Esophagus muscularis mucosa (tissue), 4 donors: Measurements from ENCODE around the gene POU2F1. TPM values are rescaled to one million over a fixed set of nuclear protein-coding genes. Genes with fewer than 3 reads are reported as not detected.

ENCODE experiments used
- DNase-seq: peaks from one replicate; pipeline ENCODE4 v3.0.0-alpha.2; 2017; ENCODE audit errors: extremely low spot score
- H3K27ac ChIP-seq, 4 donors: fragments of 200-600 bp; sonication (generic); replicated peaks in 1 of 4; 1 replicate in 3 of 4; 2 replicates in 1 of 4; pipeline ENCODE4 v1.5.1; 2016 to 2019; ENCODE audit warnings: mild to moderate bottlenecking in 1 of 4
- H3K27me3 ChIP-seq, 4 donors: fragments of 200-600 bp; sonication (generic); one replicate each; pipeline versions ENCODE4 v1.5.1 to v1.6.0; 2016 to 2019
- H3K36me3 ChIP-seq, 4 donors: fragments of 200-600 bp; sonication (generic); one replicate each; pipeline ENCODE4 v1.5.1; 2016 to 2019
- H3K4me1 ChIP-seq, 4 donors: fragments of 200-600 bp; sonication (generic); one replicate each; pipeline ENCODE4 v1.5.1; 2016 to 2019
- H3K4me3 ChIP-seq, 4 donors: fragments of 200-600 bp; sonication (generic); 1 replicate in 2 of 4; 2 replicates in 2 of 4; pipeline ENCODE4 v1.5.1; 2016 to 2019; ENCODE audit warnings: mild to moderate bottlenecking in 4 of 4, moderate library complexity in 1 of 4
- H3K9me3 ChIP-seq, 4 donors: fragments of 200-600 bp; sonication (generic); 1 replicate in 3 of 4; 2 replicates in 1 of 4; pipeline ENCODE4 v1.5.1; 2016 to 2019
- EP300 ChIP-seq: sonication (generic); formaldehyde crosslinking; IDR thresholded peaks from one replicate; pipeline ENCODE4 v1.6.1; 2017; ENCODE audit warnings: antibody characterized with exemption
- POLR2A ChIP-seq: fragments of 450-650 bp; IDR thresholded peaks from one replicate; pipeline ENCODE4 v1.6.1; 2017; ENCODE audit warnings: antibody characterized with exemption, moderate library complexity, mild to moderate bottlenecking, low read depth
- POLR2AphosphoS5 ChIP-seq, 2 donors: sonication (generic); formaldehyde crosslinking; IDR thresholded peaks; one replicate each; pipeline ENCODE4 v1.6.1; 2017; ENCODE audit warnings: antibody characterized with exemption in 2 of 2
- WGBS: methylation state at CpG from one replicate; pipeline ENCODE4 v1.1.5; 2018; 5-methylcytosine and 5-hydroxymethylcytosine counted together
- intact Hi-C: fragments of 100-400 bp; cut with DNase I; formaldehyde crosslinking; loops from one replicate; pipeline ENCODE4 v1.15.1; 2023
- total RNA-seq, 4 donors: library from RNA; depleted of rRNA; stranded (reverse); fragments of >200 nt; gene quantifications; one replicate each; pipeline versions ENCODE4 v1.1.0 to v1.2.1, GENCODE V29; 2016
- TF ChIP-seq, protein P1 (sequence below), 3 experiments: fragments of 200-600 bp in 2 of 3; fragments of 450-650 bp in 1 of 3; sonication (generic) in 2 of 3; IDR thresholded peaks; one replicate each; pipeline ENCODE4 v1.5.1; 2017 to 2019; ENCODE audit warnings: antibody characterized with exemption in 3 of 3, mild to moderate bottlenecking in 2 of 3, moderate library complexity in 1 of 3

POU2F1 gene
- total RNA-seq, 4 donors from 2014 or later: 7.3 to 13.4 (median 10.4) TPM

DNA sequence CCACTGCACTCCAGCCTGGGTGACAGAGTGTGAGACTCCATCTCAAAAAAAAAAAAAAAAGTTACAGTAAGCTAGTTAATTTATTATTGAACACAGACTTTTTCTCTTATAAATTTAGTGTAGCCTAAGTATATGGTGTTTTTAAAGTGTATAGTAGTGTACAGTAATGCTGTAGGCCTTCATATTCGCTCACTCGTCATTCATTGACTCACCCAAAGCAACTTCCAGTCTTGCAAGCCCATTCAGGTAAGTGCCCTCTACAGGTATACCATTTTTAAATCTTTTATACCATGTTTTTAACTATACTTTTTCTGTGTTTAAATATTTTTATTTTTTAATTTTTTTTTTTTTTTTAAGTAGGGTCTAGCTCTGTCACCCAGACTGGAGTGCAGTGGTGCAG, 12.1 kb downstream of the POU2F1 start:
- TF ChIP-seq POLR2A (no peak), POLR2AphosphoS5 (IDR thresholded peaks at IDR 0.05) (no peak), EP300 (no peak)
- TF ChIP-seq, protein P1, sequence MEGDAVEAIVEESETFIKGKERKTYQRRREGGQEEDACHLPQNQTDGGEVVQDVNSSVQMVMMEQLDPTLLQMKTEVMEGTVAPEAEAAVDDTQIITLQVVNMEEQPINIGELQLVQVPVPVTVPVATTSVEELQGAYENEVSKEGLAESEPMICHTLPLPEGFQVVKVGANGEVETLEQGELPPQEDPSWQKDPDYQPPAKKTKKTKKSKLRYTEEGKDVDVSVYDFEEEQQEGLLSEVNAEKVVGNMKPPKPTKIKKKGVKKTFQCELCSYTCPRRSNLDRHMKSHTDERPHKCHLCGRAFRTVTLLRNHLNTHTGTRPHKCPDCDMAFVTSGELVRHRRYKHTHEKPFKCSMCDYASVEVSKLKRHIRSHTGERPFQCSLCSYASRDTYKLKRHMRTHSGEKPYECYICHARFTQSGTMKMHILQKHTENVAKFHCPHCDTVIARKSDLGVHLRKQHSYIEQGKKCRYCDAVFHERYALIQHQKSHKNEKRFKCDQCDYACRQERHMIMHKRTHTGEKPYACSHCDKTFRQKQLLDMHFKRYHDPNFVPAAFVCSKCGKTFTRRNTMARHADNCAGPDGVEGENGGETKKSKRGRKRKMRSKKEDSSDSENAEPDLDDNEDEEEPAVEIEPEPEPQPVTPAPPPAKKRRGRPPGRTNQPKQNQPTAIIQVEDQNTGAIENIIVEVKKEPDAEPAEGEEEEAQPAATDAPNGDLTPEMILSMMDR (IDR thresholded peaks at IDR 0.05): no peak
- no peak overlapping the region for H3K27ac ChIP-seq
- no peak for DNase-seq
- 99% methylated on average over 2 of the region's 2 CpGs for WGBS
- H3K9me3 ChIP-seq: no peaks in the 10 kb centered on the region
- peaks cover 26 to 48% (median 38%) of the 10 kb centered on the region in 4 donors for H3K4me1 ChIP-seq
- intact Hi-C loops: no loop called here
- no peak overlapping the region for H3K4me3 ChIP-seq
- no peaks in the 10 kb centered on the region for H3K36me3 ChIP-seq
- no peaks in the 10 kb centered on the region for H3K27me3 ChIP-seq

DNA sequence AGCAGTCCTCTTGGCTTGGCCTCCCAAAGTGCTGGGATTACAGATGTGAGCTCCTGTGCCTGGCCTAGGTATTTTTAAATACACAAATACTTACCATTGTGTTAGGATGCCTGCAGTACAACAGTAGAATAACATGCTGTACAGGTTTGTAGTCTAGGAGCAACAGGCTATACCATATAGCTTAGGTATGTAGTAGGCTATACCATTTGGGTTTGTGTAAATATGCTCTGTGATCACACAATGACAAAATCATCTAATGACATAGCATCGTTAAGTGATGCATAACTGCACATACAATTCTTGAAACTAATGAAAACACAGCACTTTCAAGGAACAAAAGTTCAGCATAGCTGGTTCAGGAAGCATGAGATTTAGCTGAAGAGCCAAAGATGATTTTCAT, 12.7 kb downstream of the POU2F1 start:
- H3K27ac ChIP-seq: no peak overlapping the region
- H3K27me3 ChIP-seq: no peaks in the 10 kb centered on the region
- 69% methylated on average over 1 of the region's 1 CpG for WGBS
- TF ChIP-seq POLR2A (no peak), EP300 (no peak), POLR2AphosphoS5 (IDR thresholded peaks at IDR 0.05) (no peak)
- TF ChIP-seq, protein P1 (IDR thresholded peaks at IDR 0.05): no peak
- intact Hi-C loops: no loop called here
- peaks cover 26 to 43% (median 35%) of the 10 kb centered on the region in 4 donors for H3K4me1 ChIP-seq
- H3K36me3 ChIP-seq: no peaks in the 10 kb centered on the region
- no peaks in the 10 kb centered on the region for H3K9me3 ChIP-seq
- H3K4me3 ChIP-seq: no peak overlapping the region
- DNase-seq: no peak

DNA sequence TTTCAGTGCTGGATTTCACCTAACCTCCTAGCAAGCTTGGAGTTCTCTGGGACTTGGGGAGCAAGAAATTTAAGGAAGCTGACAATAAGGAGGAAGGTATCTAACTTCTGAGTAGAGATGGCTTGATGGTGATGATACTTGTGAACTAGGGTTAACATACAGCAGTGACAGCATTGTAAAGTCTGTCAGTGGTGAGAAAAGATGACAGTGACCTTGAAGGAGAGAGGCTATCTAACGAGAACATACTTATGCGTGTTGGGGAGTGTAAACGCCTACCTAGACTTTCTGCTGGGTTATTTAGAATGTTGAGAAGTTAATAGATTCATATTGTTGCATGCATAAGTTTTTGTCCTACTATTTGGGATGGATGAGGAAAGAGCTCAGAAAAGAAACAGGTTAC, 16.3 kb downstream of the POU2F1 start:
- 91% methylated on average over 3 of the region's 3 CpGs for WGBS
- no peaks in the 10 kb centered on the region for H3K9me3 ChIP-seq
- no peak overlapping the region for H3K27ac ChIP-seq
- intact Hi-C loops: no loop called here
- TF ChIP-seq, protein P1 (IDR thresholded peaks at IDR 0.05): no peak
- TF ChIP-seq EP300: no peak
- TF ChIP-seq POLR2A: no peak
- TF ChIP-seq POLR2AphosphoS5 (IDR thresholded peaks at IDR 0.05): no peak
- no peaks in the 10 kb centered on the region for H3K27me3 ChIP-seq
- H3K4me3 ChIP-seq: no peak overlapping the region
- no peak for DNase-seq
- H3K36me3 ChIP-seq: no peaks in the 10 kb centered on the region
- peaks cover 17 to 26% (median 25%) of the 10 kb centered on the region in 4 donors for H3K4me1 ChIP-seq

DNA sequence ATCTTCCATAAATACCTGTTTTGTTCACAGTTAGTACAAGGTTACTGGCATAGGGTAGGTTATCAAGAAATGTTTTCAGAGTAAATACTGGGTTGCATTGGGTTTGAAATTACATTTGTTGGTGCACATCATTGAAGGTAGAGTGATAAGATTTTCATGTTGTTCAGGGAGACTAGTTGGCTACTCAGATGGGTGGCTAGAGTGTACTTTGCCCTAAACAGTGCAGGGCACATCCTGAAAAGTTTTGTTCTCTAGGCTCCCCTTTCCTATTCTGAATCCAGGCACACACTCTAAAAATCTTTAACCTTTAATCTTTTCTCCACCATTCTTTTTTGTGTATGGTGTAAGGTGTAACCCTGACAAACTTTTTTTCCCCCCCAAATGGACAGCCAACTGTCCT, 18.0 kb downstream of the POU2F1 start:
- TF ChIP-seq, protein P1 (IDR thresholded peaks at IDR 0.05): no peak
- TF ChIP-seq EP300: no peak
- TF ChIP-seq POLR2AphosphoS5 (IDR thresholded peaks at IDR 0.05): no peak
- no peak for TF ChIP-seq POLR2A
- no peaks in the 10 kb centered on the region for H3K9me3 ChIP-seq
- no peak overlapping the region for H3K27ac ChIP-seq
- intact Hi-C loops: no loop called here
- no peak for DNase-seq
- peaks cover 17 to 21% (median 19%) of the 10 kb centered on the region in 4 donors for H3K4me1 ChIP-seq
- no peaks in the 10 kb centered on the region for H3K27me3 ChIP-seq
- no peaks in the 10 kb centered on the region for H3K36me3 ChIP-seq
- no peak overlapping the region for H3K4me3 ChIP-seq

DNA sequence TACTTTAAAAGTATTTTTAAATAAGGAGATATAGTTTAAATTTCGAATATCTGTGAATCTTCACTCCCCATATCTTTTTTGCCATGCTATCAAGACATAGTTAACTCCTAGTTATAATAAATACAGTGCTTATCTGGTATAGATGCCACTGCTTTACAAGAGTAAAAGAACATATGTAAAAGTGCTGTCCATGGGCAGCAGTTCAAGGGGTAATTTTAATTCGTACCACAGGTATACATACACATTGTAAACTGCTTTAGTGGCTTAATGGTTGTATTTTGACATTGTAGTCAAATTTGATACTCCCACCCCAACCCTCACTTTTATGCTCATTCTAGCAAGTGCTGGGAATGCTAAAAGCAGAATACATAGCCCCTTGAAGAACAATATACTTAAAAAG, 18.6 kb downstream of the POU2F1 start:
- Histone ChIP-seq H3K9me3 (no peaks in the 10 kb centered on the region), H3K36me3 (no peaks in the 10 kb centered on the region), H3K27me3 (no peaks in the 10 kb centered on the region), H3K27ac (no peak overlapping the region), H3K4me3 (no peak overlapping the region), H3K4me1 (peaks cover 14 to 21% (median 16%) of the 10 kb centered on the region in 4 donors)
- intact Hi-C loops: no loop called here
- TF ChIP-seq, protein P1 (IDR thresholded peaks at IDR 0.05): no peak
- TF ChIP-seq POLR2AphosphoS5 (IDR thresholded peaks at IDR 0.05) (no peak), POLR2A (no peak), EP300 (no peak)
- WGBS: 90% methylated on average over 2 of the region's 2 CpGs
- DNase-seq: no peak
